MM.1S (cell line): ENCODE measurements around the gene RPL14.

ENCODE experiments used
- EZH2 ChIP-seq: fragments of 300-600 bp; sonication (generic); optimal IDR thresholded peaks from 2 replicates; pipeline ENCODE3; 2017; ENCODE audit warnings: low read depth, mild to moderate bottlenecking, antibody characterized with exemption, low read length, mixed read lengths
- EZH2phosphoT487 ChIP-seq: fragments of 300-600 bp; sonication (generic); IDR thresholded peaks from 2 replicates; pipeline ENCODE4 v1.6.1; 2018; ENCODE audit warnings: antibody characterized with exemption, low read length
- TF ChIP-seq, protein P1 (sequence below): fragments of 300-600 bp; sonication (generic); IDR thresholded peaks from 2 replicates; pipeline ENCODE4 v1.5.1; 2016; ENCODE audit warnings: antibody characterized with exemption, low read length, mixed read lengths

DNA sequence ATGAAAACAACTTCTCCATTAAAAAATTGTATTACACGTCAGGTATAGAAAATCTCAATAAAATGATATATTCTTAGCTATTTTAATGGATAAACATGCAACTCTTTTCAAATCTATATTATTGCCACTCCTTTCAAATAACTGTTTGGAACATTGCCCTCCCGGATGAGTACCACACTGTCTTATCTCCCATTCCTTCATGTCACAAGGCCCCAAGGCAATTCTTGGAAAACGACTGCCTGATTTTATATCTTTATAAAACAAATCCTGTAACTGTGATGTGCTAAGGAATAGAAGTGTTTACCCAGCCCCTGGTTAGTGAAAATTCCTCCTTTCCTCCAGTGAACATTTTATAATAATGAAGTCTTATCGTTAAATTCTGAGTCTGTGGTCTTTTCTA, 13.6 kb downstream of the RPL14 start:
- TF ChIP-seq, protein P1, sequence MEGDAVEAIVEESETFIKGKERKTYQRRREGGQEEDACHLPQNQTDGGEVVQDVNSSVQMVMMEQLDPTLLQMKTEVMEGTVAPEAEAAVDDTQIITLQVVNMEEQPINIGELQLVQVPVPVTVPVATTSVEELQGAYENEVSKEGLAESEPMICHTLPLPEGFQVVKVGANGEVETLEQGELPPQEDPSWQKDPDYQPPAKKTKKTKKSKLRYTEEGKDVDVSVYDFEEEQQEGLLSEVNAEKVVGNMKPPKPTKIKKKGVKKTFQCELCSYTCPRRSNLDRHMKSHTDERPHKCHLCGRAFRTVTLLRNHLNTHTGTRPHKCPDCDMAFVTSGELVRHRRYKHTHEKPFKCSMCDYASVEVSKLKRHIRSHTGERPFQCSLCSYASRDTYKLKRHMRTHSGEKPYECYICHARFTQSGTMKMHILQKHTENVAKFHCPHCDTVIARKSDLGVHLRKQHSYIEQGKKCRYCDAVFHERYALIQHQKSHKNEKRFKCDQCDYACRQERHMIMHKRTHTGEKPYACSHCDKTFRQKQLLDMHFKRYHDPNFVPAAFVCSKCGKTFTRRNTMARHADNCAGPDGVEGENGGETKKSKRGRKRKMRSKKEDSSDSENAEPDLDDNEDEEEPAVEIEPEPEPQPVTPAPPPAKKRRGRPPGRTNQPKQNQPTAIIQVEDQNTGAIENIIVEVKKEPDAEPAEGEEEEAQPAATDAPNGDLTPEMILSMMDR, result no peak
- TF ChIP-seq EZH2, result no peak
- TF ChIP-seq EZH2phosphoT487, result no peak
